NCI-H187 (cell line): Measurements from ENCODE around the gene DCHS1.

Source experiments
- DNase-seq, 2 experiments: peaks; one replicate each; lab custom pipeline; 2025; lab: John Stamatoyannopoulos, UW

DCHS1 gene

GRCh38 chr11:6646918-6647679 lies 8.5 kb downstream of the DCHS1 start:
- DNase-seq = no peak

GRCh38 chr11:6646576-6646917 lies 9.1 kb downstream of the DCHS1 start:
- no peak for DNase-seq

GRCh38 chr11:6646071-6646470 lies 9.5 kb downstream of the DCHS1 start:
- DNase-seq = no peak

GRCh38 chr11:6642957-6643356 lies 12.7 kb downstream of the DCHS1 start:
- no peak for DNase-seq

GRCh38 chr11:6640985-6641701 lies 14.5 kb downstream of the DCHS1 start:
- no peak for DNase-seq

- no peak for DNase-seq
These were observed 15.3 kb downstream of the DCHS1 start for GRCh38 chr11:6640036-6640984.

GRCh38 chr11:6638429-6638828 lies 17.2 kb downstream of the DCHS1 start:
- no peak for DNase-seq

- no peak for DNase-seq
These were observed 17.7 kb downstream of the DCHS1 start for GRCh38 chr11:6637871-6638270.

GRCh38 chr11:6636480-6636879 lies 19.1 kb downstream of the DCHS1 start:
- DNase-seq = no peak

GRCh38 chr11:6635082-6635932 lies 20.3 kb downstream of the DCHS1 start:
- DNase-seq = no peak

GRCh38 chr11:6634534-6634933 lies 21.1 kb downstream of the DCHS1 start:
- DNase-seq = no peak

- no peak for DNase-seq
These were observed 21.9 kb downstream of the DCHS1 start for GRCh38 chr11:6633422-6634408.

- DNase-seq = no peak
These were observed 23.2 kb downstream of the DCHS1 start for GRCh38 chr11:6632116-6633073.

- DNase-seq = no peak
These were observed 24.2 kb downstream of the DCHS1 start for GRCh38 chr11:6631361-6631890.

- DNase-seq = no peak
These were observed 24.8 kb downstream of the DCHS1 start for GRCh38 chr11:6630632-6631291.

GRCh38 chr11:6629892-6630631 lies 25.5 kb downstream of the DCHS1 start:
- peak; percentile 41 to 56 for DNase-seq

GRCh38 chr11:6629573-6629891 lies 26.1 kb downstream of the DCHS1 start:
- no peak for DNase-seq

- DNase-seq = no peak
These were observed 27.1 kb downstream of the DCHS1 start for GRCh38 chr11:6628526-6628925.
